Gastroesophageal sphincter (tissue), 3 donors: Measurements from ENCODE around the gene RTN4RL1.

ENCODE experiments used
- CTCF ChIP-seq, 4 experiments: fragments of 200-600 bp in 2 of 4; fragments of 450-650 bp in 2 of 4; sonication (generic) in 1 of 4; IDR thresholded peaks; one replicate each; pipeline ENCODE4 v1.5.1; 2017 to 2019; ENCODE audit warnings: antibody characterized with exemption in 4 of 4, mild to moderate bottlenecking in 2 of 4, moderate library complexity in 2 of 4
- EP300 ChIP-seq: sonication (generic); formaldehyde crosslinking; IDR thresholded peaks from one replicate; pipeline ENCODE4 v1.6.1; 2017; ENCODE audit warnings: antibody characterized with exemption, mild to moderate bottlenecking
- POLR2AphosphoS5 ChIP-seq: sonication (generic); formaldehyde crosslinking; IDR thresholded peaks from one replicate; pipeline ENCODE4 v1.6.1; 2017; ENCODE audit warnings: antibody characterized with exemption

DNA sequence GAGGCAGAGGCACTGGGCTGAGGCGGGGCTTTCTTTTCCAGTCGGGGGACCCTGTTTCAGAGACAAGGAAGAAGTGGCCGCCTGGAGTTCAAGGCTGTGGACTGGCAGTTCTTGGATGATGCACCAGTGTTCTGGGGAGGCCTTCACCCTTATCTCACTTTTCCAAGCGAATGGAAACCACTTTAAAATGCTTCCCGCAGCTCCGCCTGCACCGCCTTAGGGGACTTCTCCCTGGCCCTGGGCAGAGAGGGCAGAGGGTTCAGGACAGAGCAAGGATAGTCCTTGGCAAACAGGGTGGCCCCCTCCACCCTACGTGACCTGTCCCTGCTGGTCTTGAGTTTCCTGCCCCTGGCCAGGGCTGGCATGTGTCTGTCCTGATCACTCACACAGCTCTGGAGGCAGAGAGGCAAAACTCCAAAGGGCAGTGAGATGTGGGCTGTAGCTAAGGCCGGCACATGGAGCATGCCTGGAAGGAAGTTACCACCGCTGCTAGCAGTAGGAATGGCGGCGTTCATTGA lies 20.6 kb downstream of the RTN4RL1 start:
- TF ChIP-seq CTCF (IDR thresholded peaks at IDR 0.05) (no peak), EP300 (no peak), POLR2AphosphoS5 (no peak)
